GM18868 (cell line): Measurements from ENCODE around the gene ADAMTS12.

Experiments
- ATAC-seq: cut with Tn5 transposase; IDR thresholded peaks from one replicate; pipeline ENCODE4 v1.9.1; 2021; ENCODE audit warnings: mild to moderate bottlenecking, moderate library complexity; ENCODE audit not compliant: unreplicated experiment

ADAMTS12 gene

DNA sequence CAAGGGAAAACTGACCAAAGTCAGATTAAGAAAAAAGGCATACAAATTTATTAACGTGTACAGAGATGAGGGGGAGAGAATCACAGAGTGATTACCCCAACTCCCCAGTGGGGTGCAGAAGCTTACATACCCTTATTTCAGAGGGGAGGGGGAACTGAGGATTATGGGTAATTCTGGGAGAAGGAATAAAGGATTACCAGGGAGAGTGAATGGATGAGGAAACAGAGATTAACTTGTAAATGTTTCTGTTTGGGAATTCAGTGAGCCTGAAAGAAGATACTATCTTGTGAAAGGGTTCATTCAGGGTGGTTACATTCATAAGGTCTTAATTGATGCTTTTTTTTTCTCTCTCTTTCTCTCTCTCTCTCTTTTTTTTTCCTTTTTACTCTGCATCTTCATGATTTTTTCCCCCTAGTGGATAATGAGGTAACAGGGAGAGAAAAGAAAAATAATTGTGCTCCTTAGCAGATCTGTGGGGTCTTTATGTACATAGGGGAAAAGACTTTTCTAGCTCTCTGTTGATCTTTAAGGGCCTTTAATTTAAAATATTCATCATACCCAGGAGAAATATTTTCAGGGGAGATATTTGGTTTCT lies 401.6 kb downstream of the ADAMTS12 start:
- ATAC-seq: no peak

DNA sequence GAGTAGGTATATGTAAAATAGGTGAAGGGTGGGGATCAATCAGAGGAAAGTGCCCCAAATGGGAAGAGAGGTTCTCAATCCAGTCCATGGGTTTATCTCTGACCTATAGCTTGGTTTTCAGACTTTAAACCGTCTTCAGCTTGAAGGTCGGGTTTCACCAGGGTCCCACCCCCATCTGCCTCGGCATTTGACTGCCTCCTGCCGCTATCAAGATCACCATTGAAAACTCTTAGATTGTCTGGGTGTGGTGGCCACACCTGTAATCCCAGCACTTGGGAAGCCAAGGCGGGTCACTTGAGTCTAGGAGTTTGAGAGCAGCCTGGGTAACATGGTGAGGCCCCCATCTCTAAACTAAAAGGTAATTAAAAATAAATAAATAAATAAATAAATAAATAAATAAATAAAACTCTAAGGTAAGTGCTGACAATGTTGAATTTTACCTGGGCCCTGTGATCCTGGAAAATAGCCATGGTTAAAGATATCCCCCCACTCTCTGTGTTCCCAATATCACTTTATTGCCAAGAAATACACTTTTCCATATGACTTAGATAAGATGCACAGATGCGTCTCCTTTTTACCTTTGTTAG lies 402.2 kb downstream of the ADAMTS12 start:
- ATAC-seq: no peak

DNA sequence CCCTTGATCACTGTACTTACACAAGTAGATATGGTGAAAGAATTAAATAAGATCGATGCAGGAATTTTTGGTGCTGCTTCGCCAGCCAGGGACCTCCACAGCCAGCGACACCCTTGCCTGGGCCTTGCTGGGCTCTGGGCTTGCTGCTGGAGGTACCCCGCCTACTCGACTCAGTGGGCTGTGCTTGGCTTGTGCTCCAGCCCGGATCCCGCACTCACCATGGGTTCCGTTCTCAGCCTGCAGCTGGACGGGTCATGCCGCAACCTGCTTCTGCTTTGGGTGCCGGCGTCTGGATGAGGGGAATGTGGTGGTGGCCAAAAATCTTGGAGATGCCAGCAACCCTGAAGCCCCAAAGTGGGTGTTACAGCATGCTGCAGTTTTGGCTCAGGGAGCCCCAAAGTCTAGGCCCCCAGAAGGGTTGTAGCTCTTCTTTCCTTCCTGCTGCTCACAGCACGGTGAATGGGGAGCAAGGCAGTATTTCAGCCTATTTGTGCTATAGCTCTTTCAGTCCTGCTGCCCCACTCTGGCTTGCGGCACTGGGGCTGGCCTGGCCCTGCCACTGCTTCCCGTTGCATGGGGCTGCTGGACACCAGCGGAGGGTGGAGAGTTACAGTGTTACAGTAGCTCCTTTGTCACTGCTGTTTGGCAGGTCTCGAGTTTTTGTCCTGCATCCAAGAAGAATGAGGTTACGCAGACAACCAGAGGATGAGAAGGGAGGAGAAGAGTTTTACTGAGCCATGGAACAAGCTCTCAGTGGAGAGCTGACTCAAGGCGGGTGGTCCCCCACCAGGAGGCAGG lies 403.0 kb downstream of the ADAMTS12 start:
- no peak for ATAC-seq

DNA sequence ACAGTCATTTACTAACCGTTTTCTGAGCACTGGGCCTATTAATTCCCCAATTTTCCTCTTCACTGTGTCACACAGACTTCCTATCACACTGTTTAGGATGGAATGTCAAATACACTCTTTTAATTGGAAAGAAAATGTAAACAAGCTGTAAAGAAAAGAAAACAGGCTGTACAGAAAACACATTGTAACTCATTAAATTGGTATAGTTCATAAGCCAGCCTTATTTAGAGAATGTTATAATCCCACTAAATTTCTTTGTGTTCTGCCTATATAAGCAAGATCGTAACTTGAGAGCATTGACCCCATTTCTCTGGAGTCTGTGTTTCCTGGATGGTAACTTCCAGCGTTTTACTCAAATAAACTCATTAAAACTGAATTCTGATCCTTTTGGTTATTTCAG lies 404.6 kb downstream of the ADAMTS12 start:
- ATAC-seq: no peak

DNA sequence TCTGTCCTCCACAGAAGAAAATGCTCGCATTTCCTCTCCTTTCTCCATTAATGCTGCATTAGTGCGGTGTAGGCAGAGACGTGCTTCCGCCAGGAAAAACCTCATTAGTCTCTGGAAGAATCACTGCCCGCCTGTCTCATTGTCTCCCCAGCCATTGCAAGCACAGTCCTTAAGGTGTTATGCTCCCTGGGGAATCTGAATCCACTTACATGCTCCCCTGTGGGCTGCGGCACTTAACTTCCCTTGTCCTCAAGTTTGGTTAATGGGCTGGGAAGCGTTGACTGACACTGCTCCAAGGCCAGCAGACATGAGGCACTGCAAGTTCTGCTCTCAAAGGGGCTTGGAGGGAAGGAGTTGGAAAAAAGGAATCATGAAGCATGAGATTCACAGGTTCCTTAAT lies 409.5 kb downstream of the ADAMTS12 start:
- ATAC-seq: no peak

DNA sequence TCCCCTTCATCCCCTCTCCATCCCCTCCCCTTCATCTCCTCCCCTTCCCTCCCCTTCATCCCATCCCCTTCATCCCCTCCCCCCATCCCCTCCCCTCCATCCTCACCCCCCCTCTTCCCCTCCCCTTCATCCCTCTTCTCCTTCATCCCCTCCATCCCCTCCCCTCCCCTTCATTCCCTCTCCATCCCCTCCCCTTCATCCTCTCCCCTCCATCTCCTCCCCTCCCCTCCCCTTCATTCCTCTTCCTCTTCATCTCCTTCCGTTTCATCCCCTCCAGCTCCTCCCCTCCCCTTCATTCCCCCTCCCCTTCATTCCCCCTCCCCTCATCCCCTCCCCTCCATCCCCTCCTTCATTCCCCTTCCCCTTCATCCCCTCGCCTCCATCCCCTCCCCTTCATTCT lies 410.9 kb downstream of the ADAMTS12 start:
- no peak for ATAC-seq

DNA sequence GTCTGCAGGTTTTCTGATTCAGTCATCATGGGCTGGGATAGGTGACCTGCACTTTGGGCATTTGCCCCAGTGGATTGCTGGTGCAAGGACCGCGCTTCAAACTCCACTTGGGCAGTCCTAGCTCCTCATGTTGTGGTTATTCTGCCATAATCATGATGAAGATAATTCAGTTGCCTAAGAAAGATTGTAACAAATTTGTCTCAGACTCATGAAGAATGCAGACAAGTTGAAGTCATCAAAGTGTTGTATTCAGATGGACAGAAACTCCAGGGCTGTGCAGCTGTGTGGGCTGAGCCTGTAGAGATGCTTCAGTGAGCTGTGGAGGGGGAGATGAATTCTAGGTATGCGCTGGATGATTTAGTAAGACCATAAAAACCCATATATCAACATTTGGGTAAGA lies 412.5 kb downstream of the ADAMTS12 start:
- no peak for ATAC-seq

DNA sequence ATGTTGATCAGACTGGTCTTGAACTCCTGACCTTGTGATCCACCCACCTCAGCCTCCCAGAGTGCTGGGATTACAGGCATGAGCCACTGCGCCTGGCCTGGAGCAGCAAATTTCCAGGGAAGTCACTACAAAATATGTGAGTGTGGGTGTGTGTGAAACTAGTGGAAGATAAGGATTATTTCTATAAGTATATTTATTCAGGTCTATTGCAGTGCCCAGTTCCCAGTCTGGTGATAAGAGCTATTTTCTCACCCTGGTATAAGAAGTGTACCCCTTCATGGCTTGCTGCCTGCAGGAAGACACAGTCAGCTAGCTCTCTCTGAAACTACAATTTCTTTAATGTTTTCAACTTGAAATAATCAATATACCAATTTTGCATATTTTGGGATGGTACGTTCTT lies 414.0 kb downstream of the ADAMTS12 start:
- ATAC-seq: no peak

DNA sequence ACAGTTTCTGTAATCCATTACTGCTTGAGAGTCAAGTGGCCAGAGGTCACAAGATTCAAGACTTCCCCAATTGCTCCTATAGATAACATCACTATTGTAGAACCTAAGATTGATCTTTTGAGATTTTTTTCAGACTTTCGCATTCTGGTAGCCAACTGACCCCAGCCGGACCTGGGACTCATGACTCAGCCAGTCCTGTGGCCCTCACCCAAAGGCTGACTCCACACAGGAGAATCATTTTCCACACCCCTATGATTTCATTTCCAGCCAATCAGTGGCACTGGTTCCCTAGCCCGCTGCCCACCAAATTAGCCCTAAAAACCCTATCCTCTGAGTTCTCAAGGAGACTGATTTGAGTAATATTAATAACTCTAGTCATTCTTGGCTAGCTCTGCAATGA lies 414.8 kb downstream of the ADAMTS12 start:
- ATAC-seq: no peak

DNA sequence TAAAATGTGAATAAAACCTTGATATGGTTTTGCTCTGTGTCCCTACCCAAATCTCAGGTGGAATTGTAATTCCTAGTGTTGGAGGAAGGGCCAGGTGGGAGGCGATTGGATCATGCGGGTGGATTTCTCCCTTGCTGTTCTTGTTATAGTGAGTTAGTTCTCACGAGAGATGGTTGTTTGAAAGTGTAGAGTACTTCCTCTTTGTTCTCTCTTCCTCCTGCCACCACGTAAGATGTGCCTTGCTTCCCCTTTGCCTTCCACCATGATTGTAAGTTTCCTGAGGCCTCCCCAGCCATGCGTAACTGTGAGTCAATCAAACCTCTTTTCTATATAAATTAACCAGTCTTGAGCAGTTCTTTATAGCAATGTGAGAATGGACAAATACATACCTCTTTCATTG lies 416.1 kb downstream of the ADAMTS12 start:
- no peak for ATAC-seq

DNA sequence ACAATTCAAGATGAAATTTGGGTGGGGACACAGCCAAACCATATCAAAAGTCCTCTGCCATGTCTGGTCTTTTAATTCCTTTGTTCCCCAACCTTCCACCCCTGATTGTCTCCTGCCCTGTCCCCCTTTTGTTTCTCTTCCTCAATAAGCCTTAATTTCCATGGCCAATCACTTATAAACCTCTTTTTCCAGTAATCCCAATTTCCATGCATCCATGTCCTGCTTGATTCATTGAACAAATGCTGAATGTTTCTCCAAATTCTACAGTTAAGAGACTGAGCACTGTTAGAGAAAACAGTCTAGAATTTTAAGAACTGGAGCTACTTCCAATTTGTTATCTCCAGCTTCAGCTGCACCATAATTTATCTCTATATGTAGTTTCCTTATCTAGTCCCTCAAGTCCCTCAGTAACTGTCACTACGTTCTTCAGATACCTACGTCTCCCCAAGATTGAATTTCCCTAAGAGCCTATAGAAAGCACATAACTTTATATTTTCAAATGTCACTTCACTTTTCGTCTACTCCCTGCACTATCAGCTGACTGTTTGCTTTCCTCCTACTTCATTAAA lies 416.8 kb downstream of the ADAMTS12 start:
- ATAC-seq: no peak

DNA sequence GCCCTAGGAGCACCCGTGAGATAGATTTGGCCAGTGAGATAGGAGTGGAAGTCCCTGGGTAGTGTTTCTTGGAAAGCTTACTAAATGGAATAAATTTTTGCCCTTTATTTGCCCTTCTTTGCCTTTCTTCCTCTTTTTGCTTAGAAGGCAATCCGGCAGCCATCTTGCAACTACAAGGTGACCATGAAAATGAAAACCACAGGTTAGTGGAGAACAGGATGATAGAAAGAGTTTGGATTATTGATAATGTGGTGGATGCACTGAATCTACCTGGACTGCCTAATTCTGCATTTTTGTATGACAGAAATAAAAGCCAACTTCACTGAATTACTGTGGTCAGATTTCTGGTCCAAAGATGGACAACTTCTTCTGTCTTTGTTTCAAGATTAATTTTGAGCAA lies 417.8 kb downstream of the ADAMTS12 start:
- no peak for ATAC-seq
